GM12891 (cell line): ENCODE results near the gene KCNJ4.

ENCODE experiments used
- POLR2A ChIP-seq: IDR thresholded peaks from 2 replicates; pipeline ENCODE4 v1.6.1; 2011; ENCODE audit warnings: low read depth, low read length, control low read depth
- POLR2AphosphoS5 ChIP-seq: IDR thresholded peaks from 2 replicates; pipeline ENCODE4 v1.6.1; 2011; ENCODE audit warnings: low read depth, low read length, control low read depth
- POU2F2 ChIP-seq: IDR thresholded peaks from 2 replicates; pipeline ENCODE4 v1.6.1; 2011; ENCODE audit warnings: low read depth, mild to moderate bottlenecking, control low read depth, low read length, moderate library complexity
- TAF1 ChIP-seq: IDR thresholded peaks from 2 replicates; pipeline ENCODE4 v1.6.1; 2011; ENCODE audit warnings: low read depth, low read length, control low read depth

DNA sequence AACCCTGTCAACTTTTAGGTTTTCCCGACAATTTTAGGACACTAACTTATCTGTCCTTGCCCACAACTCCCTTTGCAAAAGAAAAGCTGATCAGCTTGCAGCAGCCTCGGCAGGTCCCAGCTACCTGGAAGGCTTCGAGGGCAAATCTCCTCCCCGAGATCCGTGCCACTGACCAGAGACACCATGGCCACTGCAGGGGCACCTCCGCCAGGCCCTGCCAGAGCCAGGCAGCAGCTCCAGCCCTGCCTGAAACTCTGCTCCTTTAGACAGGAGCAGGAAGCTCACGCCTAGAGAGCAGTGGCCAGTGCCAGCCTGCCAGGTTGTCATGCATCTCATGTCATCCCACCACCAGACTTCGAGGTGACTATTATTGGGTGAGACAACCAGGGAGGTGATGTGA, 21.1 kb downstream of the KCNJ4 start:
- no peak for TF ChIP-seq POLR2A
- TF ChIP-seq POLR2AphosphoS5: no peak
- no peak for TF ChIP-seq TAF1
- no peak for TF ChIP-seq POU2F2
